Fibroblast of skin of back (primary cell): Measurements from ENCODE around the gene SPX.
A peak's percentile ranks its signal among the peaks of the same experiment; 100 is the strongest.

Experiments used
- DNase-seq: peaks from one replicate; pipeline ENCODE4 v3.0.0-alpha.2; 2013

Gene SPX

DNA sequence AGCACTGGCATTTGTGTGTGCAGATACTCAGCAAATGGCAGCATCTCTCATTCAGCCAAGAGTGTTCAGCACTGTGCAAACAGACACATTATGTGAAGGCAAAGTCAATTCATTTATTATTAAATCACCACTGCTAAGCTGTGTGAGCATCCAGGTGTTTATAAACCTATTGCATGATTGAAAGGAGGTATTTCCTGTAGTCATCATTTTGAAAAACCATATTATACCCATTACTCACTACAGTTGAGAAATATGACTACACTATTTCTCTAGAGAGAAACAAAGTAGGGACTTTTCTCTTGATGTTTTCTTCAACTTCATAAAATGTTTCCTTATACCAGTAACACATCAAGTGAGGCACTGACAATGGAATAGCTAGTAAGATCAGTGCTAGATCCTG, 13.7 kb downstream of the SPX start:
- no peak for DNase-seq

- DNase-seq, result no peak
Observed at GRCh38 chr12:21541773-21542172, 15.7 kb downstream of the SPX start.

DNA sequence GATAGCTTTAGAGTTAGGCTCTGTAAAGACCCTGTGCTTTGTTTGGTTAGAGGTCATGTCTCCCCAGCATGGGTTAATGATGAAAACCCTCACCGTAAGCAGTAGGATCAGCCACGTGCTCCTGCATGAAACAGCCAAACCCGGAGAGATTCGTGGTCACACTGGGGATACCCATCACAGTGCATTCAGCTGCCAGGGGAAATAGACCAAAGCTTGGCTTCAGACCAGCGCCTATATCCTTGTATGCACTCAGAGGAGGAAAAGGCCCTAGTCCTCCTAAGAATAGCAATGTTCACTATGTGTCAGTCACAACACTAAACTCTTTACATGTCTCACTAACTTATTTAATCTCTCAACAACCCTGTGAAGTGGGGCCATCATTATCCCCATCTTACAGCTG, 16.3 kb downstream of the SPX start:
- DNase-seq, result no peak

DNA sequence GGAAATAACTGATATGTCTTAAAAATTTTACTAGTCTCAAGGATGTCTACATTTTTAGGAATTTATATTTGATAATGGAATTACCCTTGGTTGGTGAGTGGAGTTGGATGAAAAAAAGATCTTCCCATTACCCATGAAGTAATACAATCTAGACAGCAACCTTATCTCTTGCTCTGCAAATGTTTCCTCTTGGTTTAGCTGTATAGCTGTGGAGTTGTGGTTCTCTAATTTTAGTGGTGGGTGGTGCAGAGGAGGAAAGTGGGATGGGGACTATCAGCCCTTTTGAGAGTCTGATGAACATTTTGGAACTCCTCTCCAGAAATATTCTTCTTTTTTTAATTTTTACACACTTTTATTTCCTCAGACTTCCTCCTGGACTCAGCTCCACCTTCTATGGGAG, 17.1 kb downstream of the SPX start:
- no peak for DNase-seq

- no peak for DNase-seq
Observed at GRCh38 chr12:21545557-21545956, 19.5 kb downstream of the SPX start.

DNA sequence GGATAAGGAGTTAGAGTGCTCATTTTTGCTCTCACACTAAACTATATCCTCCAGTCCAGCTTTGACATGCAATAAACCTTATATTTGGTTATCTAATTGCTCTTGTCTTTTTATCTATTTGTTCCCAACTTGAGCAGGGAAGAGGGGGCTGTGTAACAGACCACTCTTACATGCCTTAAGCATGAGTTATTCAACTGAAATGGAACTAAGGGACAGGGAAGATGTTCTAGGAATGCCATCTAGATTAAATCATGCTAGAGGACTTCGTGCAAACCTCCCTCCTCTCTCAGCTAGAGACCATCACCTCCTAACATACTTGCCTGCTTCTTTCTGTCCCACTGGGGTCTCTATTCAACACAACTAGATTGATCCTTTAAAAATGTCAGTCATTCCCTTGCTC, 20.6 kb downstream of the SPX start:
- peak; percentile 72 for DNase-seq

- no peak for DNase-seq
Observed at GRCh38 chr12:21547437-21547836, 21.3 kb downstream of the SPX start.

DNA sequence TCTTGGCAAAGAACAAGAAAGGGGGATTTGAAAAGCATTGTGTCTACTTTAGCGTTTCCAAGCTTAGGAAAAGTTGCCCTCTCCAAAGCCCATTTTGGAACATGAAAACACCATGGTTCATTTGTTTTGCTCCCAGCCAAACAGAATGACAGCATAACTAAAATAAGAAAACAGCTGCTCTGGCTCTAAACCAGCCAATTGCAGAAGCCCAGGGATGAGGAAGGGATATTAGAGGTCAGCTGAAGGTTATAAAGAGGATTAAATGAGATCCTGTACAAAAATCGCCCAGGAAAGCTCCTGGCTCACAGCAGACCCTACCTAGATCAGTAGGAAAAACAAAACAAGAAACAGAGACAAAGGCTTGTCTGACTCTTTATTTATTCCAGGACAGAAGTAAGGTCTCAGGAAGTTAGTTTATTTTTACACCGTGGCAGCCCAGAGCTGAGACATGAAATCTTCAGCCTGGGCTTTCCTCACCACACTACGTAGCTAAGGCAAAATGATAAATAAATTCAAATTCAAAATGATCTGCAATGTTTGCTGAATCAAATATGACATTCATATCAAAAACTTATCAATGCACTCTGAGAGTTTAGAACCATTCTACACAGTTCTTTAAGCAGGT, 25.9 kb downstream of the SPX start:
- no peak for DNase-seq

- DNase-seq, result no peak
Observed at GRCh38 chr12:21552635-21553328, 26.7 kb downstream of the SPX start.

- DNase-seq, result no peak
Observed at GRCh38 chr12:21553329-21553675, 27.2 kb downstream of the SPX start.

DNA sequence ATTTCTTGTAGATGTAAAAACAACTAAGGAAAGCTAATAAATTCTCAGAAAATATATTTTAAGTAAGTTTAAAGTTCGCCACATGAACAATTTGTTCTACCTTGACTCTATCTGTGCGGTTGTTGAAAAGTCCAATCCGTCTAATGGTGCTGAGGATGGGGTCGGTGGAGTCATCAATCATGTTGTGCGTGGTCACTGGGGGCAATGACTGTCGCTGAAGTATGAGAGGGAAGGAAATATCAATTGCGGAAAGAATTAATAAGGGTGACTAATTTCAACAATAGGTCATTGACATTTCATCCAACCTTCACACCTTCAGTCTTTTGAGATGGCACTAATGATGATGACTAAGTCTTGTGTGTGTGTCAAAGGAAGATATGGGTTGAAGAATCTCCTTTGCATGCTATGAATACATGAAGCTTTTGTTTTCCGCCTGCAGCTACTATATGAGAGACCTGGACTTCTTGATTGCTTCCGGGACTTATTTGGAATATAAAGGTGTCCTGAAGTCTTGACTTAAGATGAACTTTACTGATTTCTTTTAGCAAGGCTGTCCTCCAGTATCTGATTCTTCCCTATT, 32.1 kb downstream of the SPX start:
- no peak for DNase-seq

- peak; percentile 22 for DNase-seq
Observed at GRCh38 chr12:21559855-21560569, 33.9 kb downstream of the SPX start.

DNA sequence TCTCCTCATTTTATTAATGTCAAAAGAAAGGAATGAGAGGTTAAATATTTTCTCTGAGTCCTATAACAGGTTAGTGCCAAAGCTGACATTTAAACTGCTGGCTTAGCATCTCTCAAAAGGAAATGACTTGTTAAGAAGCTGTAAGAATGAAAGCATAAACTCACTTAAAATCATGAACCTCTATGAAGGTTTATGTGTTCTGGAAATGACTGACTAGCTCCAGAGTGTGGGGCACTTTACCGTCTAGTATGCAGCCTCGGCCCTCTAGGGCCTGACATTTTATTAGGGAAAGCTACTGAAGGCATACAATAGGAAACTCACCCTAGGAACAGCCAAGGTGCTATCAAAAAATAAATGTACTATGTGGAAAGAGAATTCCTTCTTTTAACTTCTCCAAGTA, 35.1 kb downstream of the SPX start:
- DNase-seq, result no peak

GRCh38 chr12:21562859-21563258, 36.8 kb downstream of the SPX start:
- no peak for DNase-seq

- no peak for DNase-seq
Observed at GRCh38 chr12:21566223-21566906, 40.3 kb downstream of the SPX start.

DNA sequence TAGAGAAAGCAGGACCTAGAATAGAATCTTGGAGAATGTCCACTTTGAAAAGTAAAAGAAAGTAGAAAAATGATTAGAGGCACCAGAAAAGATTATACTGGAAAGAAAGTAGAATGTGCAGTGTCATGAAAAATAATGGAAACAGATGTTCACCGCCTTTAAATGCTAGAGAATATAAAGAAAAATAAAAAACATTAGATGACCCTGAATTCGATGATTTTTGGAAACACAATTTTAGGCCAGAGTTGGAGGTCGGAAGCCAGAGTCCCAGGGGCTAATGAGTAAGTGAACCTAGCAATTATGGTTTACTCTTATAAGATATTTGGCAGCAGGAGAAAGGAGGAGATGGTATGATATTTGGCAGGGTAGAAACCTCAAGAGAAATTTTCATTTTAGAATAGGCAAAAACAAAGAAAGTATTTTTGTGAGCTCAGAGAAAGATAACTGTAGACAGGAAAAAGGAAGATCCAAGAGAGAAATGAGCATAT, 40.9 kb downstream of the SPX start:
- DNase-seq, result no peak

DNA sequence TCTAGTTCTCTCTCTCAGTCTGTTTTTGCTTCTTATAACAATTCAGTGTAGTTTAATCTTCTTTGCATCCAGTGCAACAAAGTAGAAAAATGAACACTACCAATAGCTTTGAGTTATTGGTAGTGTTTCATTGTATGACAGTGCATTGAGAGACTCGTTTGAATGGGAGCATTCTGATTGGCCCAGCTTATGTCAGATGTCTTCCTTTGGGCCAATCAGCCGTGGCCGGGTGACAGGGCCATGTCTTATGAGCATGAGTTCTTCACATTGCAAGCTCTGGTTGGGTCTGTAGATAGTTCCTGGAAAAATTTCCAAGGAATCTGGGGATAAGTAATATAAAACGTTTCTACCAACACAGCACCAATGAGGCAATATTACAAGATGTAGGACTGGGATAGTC, 42.0 kb downstream of the SPX start:
- DNase-seq, result no peak

DNA sequence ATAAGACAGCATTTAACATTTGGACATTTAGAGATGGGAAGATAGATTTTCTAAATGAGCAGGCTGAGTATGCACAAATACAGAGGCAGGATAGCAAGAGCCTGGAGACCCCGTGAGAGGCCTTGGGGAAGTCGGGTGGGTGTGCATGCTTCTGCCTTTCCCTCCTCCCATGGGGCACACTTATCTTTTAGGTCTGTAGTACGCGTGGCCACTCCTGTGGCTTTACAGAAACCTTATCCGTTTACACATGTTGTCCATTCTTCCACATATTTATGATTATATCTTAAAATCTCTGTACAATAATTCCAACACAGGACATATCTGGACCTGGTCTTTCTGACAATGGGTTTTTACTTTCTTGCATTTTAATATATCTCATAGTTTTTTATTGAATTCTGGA, 45.0 kb downstream of the SPX start:
- DNase-seq, result no peak

DNA sequence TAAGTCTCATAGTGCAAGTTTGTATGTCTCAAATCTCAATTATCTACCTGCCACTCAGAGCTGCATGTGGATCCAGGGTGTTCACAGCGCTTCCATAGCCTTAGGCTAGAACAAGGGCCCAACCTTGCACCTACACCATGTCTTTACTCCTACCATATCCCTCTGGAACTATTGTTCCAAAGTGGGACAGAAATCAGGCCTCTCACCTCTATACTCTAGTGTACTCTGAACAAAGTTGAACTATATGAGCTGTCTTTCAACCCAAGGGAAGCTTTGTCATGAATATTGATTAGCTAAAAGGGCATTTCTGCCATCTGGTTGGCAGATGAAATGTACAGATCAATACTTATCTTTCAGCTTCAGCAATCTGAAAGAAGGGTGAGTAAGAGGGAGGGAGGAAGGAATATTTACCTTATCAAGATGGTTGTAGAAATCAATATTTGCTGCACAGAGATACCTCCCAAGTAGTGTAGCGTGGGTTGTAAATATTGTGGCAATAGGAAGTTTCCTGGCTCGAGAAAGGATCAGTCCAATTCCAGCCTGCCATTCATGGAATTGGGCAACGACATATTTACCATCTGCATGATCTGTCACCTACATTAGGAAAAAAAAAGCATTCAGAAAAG, 47.8 kb downstream of the SPX start:
- DNase-seq, result no peak

GRCh38 chr12:21576431-21576830, 50.3 kb downstream of the SPX start:
- DNase-seq, result no peak

- no peak for DNase-seq
Observed at GRCh38 chr12:21577516-21577915, 51.4 kb downstream of the SPX start.

GRCh38 chr12:21580748-21581516, 54.8 kb downstream of the SPX start:
- no peak for DNase-seq
